ENCODE results near the gene GABRA6. TPM values are rescaled to one million over a fixed set of nuclear protein-coding genes. Genes with fewer than 3 reads are reported as not detected.

The GABRA6 gene
- total RNA-seq, 1 donor from 2014 or later = not detected

GRCh38 chr5:161691911-161692310, 6.4 kb downstream of the GABRA6 start:
- no peaks in the 10 kb centered on the region for H3K4me1 Mint-ChIP-seq
- no peak for ATAC-seq (ENCODE audit: low read depth)
- no peak overlapping the region for H3K4me3 Mint-ChIP-seq
- H3K27me3 Mint-ChIP-seq = no peaks in the 10 kb centered on the region
- POLR2A ChIA-PET = no interaction called here
- H3K27ac Mint-ChIP-seq = no peak overlapping the region
- TF ChIP-seq, protein P1, sequence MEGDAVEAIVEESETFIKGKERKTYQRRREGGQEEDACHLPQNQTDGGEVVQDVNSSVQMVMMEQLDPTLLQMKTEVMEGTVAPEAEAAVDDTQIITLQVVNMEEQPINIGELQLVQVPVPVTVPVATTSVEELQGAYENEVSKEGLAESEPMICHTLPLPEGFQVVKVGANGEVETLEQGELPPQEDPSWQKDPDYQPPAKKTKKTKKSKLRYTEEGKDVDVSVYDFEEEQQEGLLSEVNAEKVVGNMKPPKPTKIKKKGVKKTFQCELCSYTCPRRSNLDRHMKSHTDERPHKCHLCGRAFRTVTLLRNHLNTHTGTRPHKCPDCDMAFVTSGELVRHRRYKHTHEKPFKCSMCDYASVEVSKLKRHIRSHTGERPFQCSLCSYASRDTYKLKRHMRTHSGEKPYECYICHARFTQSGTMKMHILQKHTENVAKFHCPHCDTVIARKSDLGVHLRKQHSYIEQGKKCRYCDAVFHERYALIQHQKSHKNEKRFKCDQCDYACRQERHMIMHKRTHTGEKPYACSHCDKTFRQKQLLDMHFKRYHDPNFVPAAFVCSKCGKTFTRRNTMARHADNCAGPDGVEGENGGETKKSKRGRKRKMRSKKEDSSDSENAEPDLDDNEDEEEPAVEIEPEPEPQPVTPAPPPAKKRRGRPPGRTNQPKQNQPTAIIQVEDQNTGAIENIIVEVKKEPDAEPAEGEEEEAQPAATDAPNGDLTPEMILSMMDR (IDR thresholded peaks at IDR 0.05) = no peak
- DNase-seq = no peak
- no peaks in the 10 kb centered on the region for H3K36me3 Mint-ChIP-seq (ENCODE audit: low read depth)
- CTCF ChIA-PET = no interaction called here
- no peaks in the 10 kb centered on the region for H3K9me3 Mint-ChIP-seq
- intact Hi-C loops (cut with micrococcal nuclease) = no loop called here

GRCh38 chr5:161697001-161697400, 11.5 kb downstream of the GABRA6 start:
- ChIA-PET CTCF (no interaction called here), POLR2A (no interaction called here)
- intact Hi-C loops (cut with micrococcal nuclease) = no loop called here
- H3K9me3 Mint-ChIP-seq = no peaks in the 10 kb centered on the region
- H3K4me3 Mint-ChIP-seq = no peak overlapping the region
- no peaks in the 10 kb centered on the region for H3K4me1 Mint-ChIP-seq
- H3K27ac Mint-ChIP-seq = no peak overlapping the region
- no peaks in the 10 kb centered on the region for H3K27me3 Mint-ChIP-seq
- no peak for ATAC-seq (ENCODE audit: low read depth)
- no peak for DNase-seq
- no peaks in the 10 kb centered on the region for H3K36me3 Mint-ChIP-seq (ENCODE audit: low read depth)
- TF ChIP-seq, protein P1 (IDR thresholded peaks at IDR 0.05) = no peak

DNA sequence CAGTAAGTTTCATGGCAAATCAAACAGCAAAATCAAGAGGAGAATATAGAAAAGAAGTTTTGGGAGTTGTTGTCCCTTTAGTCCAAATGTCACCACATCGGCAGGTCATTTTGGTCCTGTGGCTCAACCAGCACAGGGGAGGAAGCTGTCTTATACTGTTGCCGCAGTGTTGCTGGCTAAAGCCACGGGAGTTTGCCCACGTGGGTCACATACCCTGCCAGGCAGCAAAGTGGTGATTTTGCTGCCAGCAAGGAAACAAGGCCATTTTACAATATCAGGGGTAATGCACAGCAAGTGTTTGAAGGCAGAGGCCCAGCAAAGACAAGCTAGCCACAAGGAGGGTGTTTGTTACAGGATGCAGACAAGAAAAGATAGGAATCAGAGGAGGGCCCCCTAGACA, 14.5 kb downstream of the GABRA6 start:
- Mint-ChIP-seq H3K27ac (no peak overlapping the region), H3K36me3 (ENCODE audit: low read depth) (no peaks in the 10 kb centered on the region), H3K4me3 (no peak overlapping the region), H3K27me3 (no peaks in the 10 kb centered on the region), H3K9me3 (no peaks in the 10 kb centered on the region), H3K4me1 (no peaks in the 10 kb centered on the region)
- intact Hi-C loops (cut with micrococcal nuclease) = no loop called here
- ATAC-seq (ENCODE audit: low read depth) = no peak
- ChIA-PET POLR2A (no interaction called here), CTCF (no interaction called here)
- TF ChIP-seq, protein P1 (IDR thresholded peaks at IDR 0.05) = no peak
- DNase-seq = no peak

DNA sequence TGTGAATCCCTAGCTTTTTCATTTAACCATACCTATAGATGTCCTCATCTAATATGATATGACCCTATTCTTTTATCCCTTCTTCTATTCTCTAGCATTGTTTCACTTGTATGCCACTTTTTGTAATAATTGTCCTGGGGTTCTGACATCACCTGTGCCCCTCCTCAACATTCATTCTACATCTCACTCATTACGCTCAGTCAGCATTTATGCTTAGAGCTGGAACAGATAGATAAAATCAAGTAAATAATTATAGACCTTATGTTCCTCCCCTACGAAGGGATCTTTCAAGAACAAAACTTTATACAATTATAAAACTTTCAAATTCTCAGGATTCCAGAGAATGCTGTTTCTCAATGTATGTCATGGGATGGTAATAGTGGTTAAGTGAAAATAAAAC, 18.0 kb downstream of the GABRA6 start:
- no peaks in the 10 kb centered on the region for H3K27me3 Mint-ChIP-seq
- CTCF ChIA-PET = no interaction called here

GRCh38 chr5:161707382-161707781, 21.9 kb downstream of the GABRA6 start:
- ChIA-PET POLR2A (no interaction called here), CTCF (no interaction called here)
- no peaks in the 10 kb centered on the region for H3K36me3 Mint-ChIP-seq (ENCODE audit: low read depth)
- no peaks in the 10 kb centered on the region for H3K4me1 Mint-ChIP-seq
- no peak for DNase-seq
- intact Hi-C loops (cut with micrococcal nuclease) = no loop called here
- TF ChIP-seq, protein P1 (IDR thresholded peaks at IDR 0.05) = no peak
- no peak for ATAC-seq (ENCODE audit: low read depth)
- H3K27me3 Mint-ChIP-seq = no peaks in the 10 kb centered on the region
- no peaks in the 10 kb centered on the region for H3K9me3 Mint-ChIP-seq
- no peak overlapping the region for H3K4me3 Mint-ChIP-seq
- H3K27ac Mint-ChIP-seq = no peak overlapping the region

More for the DNA sequence above, 18.0 kb downstream of the GABRA6 start:
- TF ChIP-seq, protein P1 (IDR thresholded peaks at IDR 0.05) = no peak
- no peak overlapping the region for H3K27ac Mint-ChIP-seq
- POLR2A ChIA-PET = no interaction called here
- no peak overlapping the region for H3K4me3 Mint-ChIP-seq
- DNase-seq (no peak), ATAC-seq (ENCODE audit: low read depth) (no peak)
- H3K4me1 Mint-ChIP-seq = no peaks in the 10 kb centered on the region
- no peaks in the 10 kb centered on the region for H3K36me3 Mint-ChIP-seq (ENCODE audit: low read depth)
- no peaks in the 10 kb centered on the region for H3K9me3 Mint-ChIP-seq
- intact Hi-C loops (cut with micrococcal nuclease) = no loop called here

Data from activated B cell treated with CpG ODN at 0.5 μM for 24 hours (primary cell).